Bronchial epithelial cell (primary cell): ENCODE measurements around the gene SECISBP2L. TPM values are rescaled to one million over a fixed set of nuclear protein-coding genes. Genes with fewer than 3 reads are reported as not detected.

Source experiments
- DNase-seq: peaks from one replicate; pipeline ENCODE4 v3.0.0-alpha.2; 2010; ENCODE audit warnings: low read depth
- FAIRE-seq: peaks from 2 replicates; lab custom pipeline; 2011; peaks lifted over from hg19 to GRCh38; lab: Jason Lieb, UNC
- H3K27me3 ChIP-seq: 2 replicates; pipeline ENCODE4 v1.5.1; 2011; ENCODE audit warnings: low read length; ENCODE audit not compliant: control insufficient read depth, insufficient read depth
- H3K36me3 ChIP-seq: 2 replicates; pipeline ENCODE4 v1.5.1; 2011; ENCODE audit warnings: low read length; ENCODE audit not compliant: control insufficient read depth, insufficient read depth
- H3K4me3 ChIP-seq: 2 replicates; pipeline ENCODE4 v1.5.1; 2011; ENCODE audit warnings: mild to moderate bottlenecking, low read depth, low read length, control low read depth
- CTCF ChIP-seq: IDR thresholded peaks from 2 replicates; pipeline ENCODE4 v1.5.1; 2011; ENCODE audit warnings: mild to moderate bottlenecking, moderate library complexity, low read length, control low read depth, inconsistent platforms; ENCODE audit not compliant: insufficient read depth, severe bottlenecking
- total RNA-seq: library from RNA; depleted of rRNA; stranded (reverse); fragments of >200 nt; gene quantifications from 2 replicates; pipeline ENCODE4 v1.2.1, GENCODE V29; 2014

Gene SECISBP2L
- total RNA-seq, 1 donor from 2014 or later: 9.0 TPM

GRCh38 chr15:49045751-49046219 is 461 bp downstream of the SECISBP2L start:
- FAIRE-seq: no peak
- H3K4me3 ChIP-seq: peak overlapping the region; percentile 73
- no peaks in the 10 kb centered on the region for H3K36me3 ChIP-seq
- peak; percentile 34 for DNase-seq
- TF ChIP-seq CTCF: no peak
- H3K27me3 ChIP-seq: no peaks in the 10 kb centered on the region

GRCh38 chr15:49044766-49045606 is 1.3 kb downstream of the SECISBP2L start:
- TF ChIP-seq CTCF: no peak
- no peaks in the 10 kb centered on the region for H3K36me3 ChIP-seq
- no peak for FAIRE-seq
- peak overlapping the region; percentile 73 for H3K4me3 ChIP-seq
- DNase-seq: peak; percentile 19
- H3K27me3 ChIP-seq: no peaks in the 10 kb centered on the region

- DNase-seq (no peak), FAIRE-seq (no peak)
- H3K36me3 ChIP-seq: no peaks in the 10 kb centered on the region
- no peak overlapping the region for H3K4me3 ChIP-seq
- no peaks in the 10 kb centered on the region for H3K27me3 ChIP-seq
- no peak for TF ChIP-seq CTCF
Measured at GRCh38 chr15:49044002-49044401, 2.2 kb downstream of the SECISBP2L start.

- no peak for TF ChIP-seq CTCF
Measured at GRCh38 chr15:49042165-49042564, 4.1 kb downstream of the SECISBP2L start.

GRCh38 chr15:49041426-49041825 is 4.8 kb downstream of the SECISBP2L start:
- Histone ChIP-seq H3K4me3 (no peak overlapping the region), H3K36me3 (peaks cover 1% of the 10 kb centered on the region), H3K27me3 (no peaks in the 10 kb centered on the region)
- FAIRE-seq (no peak), DNase-seq (peak; percentile 11)
- no peak for TF ChIP-seq CTCF

More at GRCh38 chr15:49042165-49042564, 4.1 kb downstream of the SECISBP2L start:
- no peak for FAIRE-seq
- H3K4me3 ChIP-seq: no peak overlapping the region
- no peak for DNase-seq
- no peaks in the 10 kb centered on the region for H3K36me3 ChIP-seq
- no peaks in the 10 kb centered on the region for H3K27me3 ChIP-seq
